B cell (primary cell): ENCODE measurements around the gene GPATCH8. TPM values are rescaled to one million over a fixed set of nuclear protein-coding genes. Genes with fewer than 3 reads are reported as not detected.

Experiments
- ATAC-seq: fragments of 200-7000 bp; cut with Tn5 transposase; one replicate; pipeline ENCODE4 v1.10.0; 2021; ENCODE audit warnings: low read depth, mild to moderate bottlenecking, moderate number of reproducible peaks, moderate library complexity
- CTCF ChIA-PET: fragments of 350-600 bp; sonication (Branson Sonifier 250); formaldehyde crosslinking; loops from one replicate; lab custom pipeline; 2021; ENCODE audit warnings: antibody characterized with exemption, inconsistent platforms; lab: Charles Lee
- POLR2A ChIA-PET: fragments of 350-600 bp; sonication (Branson Sonifier 250); formaldehyde crosslinking; loops from one replicate; lab custom pipeline; 2021; ENCODE audit warnings: antibody characterized with exemption; lab: Charles Lee
- DNase-seq: peaks from one replicate; pipeline ENCODE4 v3.0.0; 2013
- H2AFZ ChIP-seq: 2 replicates; pipeline ENCODE4 v1.6.1; 2012; ENCODE audit warnings: mild to moderate bottlenecking, low read depth, low read length; ENCODE audit not compliant: insufficient read depth, poor library complexity, severe bottlenecking
- H3K27ac ChIP-seq, 2 donors: 1 replicate in 1 of 2; 2 replicates in 1 of 2; pipeline ENCODE4 v1.5.1; 2012 to 2013; ENCODE audit warnings: low read length in 2 of 2, mild to moderate bottlenecking in 2 of 2, moderate library complexity in 1 of 2
- H3K27me3 ChIP-seq, 4 experiments: fragments of 200-600 bp in 1 of 4; sonication (generic) in 1 of 4; replicated peaks in 1 of 4; 1 replicate in 2 of 4; 2 replicates in 2 of 4; pipeline versions ENCODE4 v1.6.1 to v1.7.0; 2013 to 2016; ENCODE audit warnings: low read length in 3 of 4, mild to moderate bottlenecking in 2 of 4, mixed read lengths in 1 of 4, moderate library complexity in 1 of 4; ENCODE audit not compliant: insufficient read depth in 4 of 4, control insufficient read depth in 3 of 4; ENCODE audit errors: control extremely low read depth in 1 of 4
- H3K36me3 ChIP-seq, 2 experiments: replicated peaks in 1 of 2; 1 replicate in 1 of 2; 2 replicates in 1 of 2; pipeline versions ENCODE4 v1.6.1 to v1.7.1; 2013; ENCODE audit warnings: low read length in 1 of 2; ENCODE audit not compliant: insufficient read depth in 2 of 2, control insufficient read depth in 1 of 2; ENCODE audit errors: control extremely low read depth in 1 of 2, extremely low read depth in 1 of 2
- H3K4me1 ChIP-seq, 2 donors: fragments of 200-600 bp in 1 of 2; sonication (generic) in 1 of 2; 1 replicate in 1 of 2; 2 replicates in 1 of 2; pipeline versions ENCODE4 v1.5.1 to v1.6.1; 2013 to 2017; ENCODE audit warnings: low read length in 2 of 2; ENCODE audit not compliant: control insufficient read depth in 2 of 2, insufficient read depth in 2 of 2
- H3K4me2 ChIP-seq: replicated peaks from 2 replicates; pipeline ENCODE3; 2012; ENCODE audit warnings: mild to moderate bottlenecking, low read depth, low read length; ENCODE audit not compliant: poor library complexity, severe bottlenecking
- H3K4me3 ChIP-seq, 5 experiments: fragments of 200-600 bp in 1 of 5; sonication (generic) in 1 of 5; 1 replicate in 3 of 5; 2 replicates in 2 of 5; pipeline versions ENCODE4 v1.5.1 to v1.7.0; 2011 to 2016; ENCODE audit warnings: low read length in 4 of 5, mild to moderate bottlenecking in 4 of 5, low read depth in 2 of 5, control low read depth in 1 of 5, moderate library complexity in 1 of 5; ENCODE audit not compliant: insufficient read depth in 1 of 5; ENCODE audit errors: control extremely low read depth in 1 of 5, extremely low read depth in 1 of 5
- H3K79me2 ChIP-seq: fragments of 200-600 bp; sonication (generic); one replicate; pipeline ENCODE4 v1.6.0; 2016; ENCODE audit warnings: low read length; ENCODE audit not compliant: control insufficient read depth, insufficient read depth
- H3K9ac ChIP-seq: fragments of 200-600 bp; sonication (generic); 2 replicates; pipeline ENCODE4 v1.6.1; 2017; ENCODE audit warnings: mild to moderate bottlenecking, low read length, moderate library complexity
- H3K9me3 ChIP-seq, 3 donors: one replicate each; pipeline versions ENCODE4 v1.6.1 to v1.7.1; 2013; ENCODE audit warnings: low read length in 2 of 3; ENCODE audit not compliant: control insufficient read depth in 2 of 3, insufficient read depth in 1 of 3; ENCODE audit errors: control extremely low read depth in 1 of 3
- H4K20me1 ChIP-seq: 2 replicates; pipeline ENCODE4 v1.6.0; 2012; ENCODE audit warnings: mild to moderate bottlenecking, low read length; ENCODE audit not compliant: insufficient read depth, control insufficient read depth, poor library complexity, severe bottlenecking
- H3K27ac Mint-ChIP-seq: one replicate; pipeline ENCODE4 v1.8.0; 2021; ENCODE audit warnings: mixed read lengths
- H3K27me3 Mint-ChIP-seq: one replicate; pipeline ENCODE4 v1.8.0; 2021; ENCODE audit warnings: mixed read lengths
- H3K4me1 Mint-ChIP-seq: one replicate; pipeline ENCODE4 v1.8.0; 2021; ENCODE audit warnings: mixed read lengths
- H3K4me3 Mint-ChIP-seq: one replicate; pipeline ENCODE4 v1.8.0; 2021; ENCODE audit warnings: mixed read lengths
- H3K9me3 Mint-ChIP-seq: one replicate; pipeline ENCODE4 v1.8.0; 2022; ENCODE audit warnings: mixed read lengths; ENCODE audit not compliant: insufficient read depth
- CTCF ChIP-seq: fragments of 200-600 bp; IDR thresholded peaks from one replicate; pipeline ENCODE4 v1.8.0; 2022; ENCODE audit warnings: antibody characterized with exemption, mild to moderate bottlenecking
- EZH2 ChIP-seq: IDR thresholded peaks from 2 replicates; pipeline ENCODE4 v1.6.1; 2012; ENCODE audit warnings: borderline replicate concordance, low read depth, mild to moderate bottlenecking, moderate library complexity, low read length; ENCODE audit not compliant: insufficient read depth, poor library complexity, severe bottlenecking
- WGBS: methylation state at CpG from one replicate; pipeline ENCODE4 v1.1.5; 2013; ENCODE audit warnings: missing lambda C conversion rate; ENCODE audit not compliant: insufficient coverage; 5-methylcytosine and 5-hydroxymethylcytosine counted together
- intact Hi-C: fragments of 100-400 bp; cut with micrococcal nuclease; formaldehyde crosslinking; loops from one replicate; pipeline ENCODE4 v1.10.0; 2022
- polyA plus RNA-seq: library from polyadenylated mRNA; depleted of rRNA; stranded (reverse); fragments of >200 nt; gene quantifications from 2 replicates; pipeline ENCODE4 v1.2.3, GENCODE V29; 2012
- total RNA-seq, 2 donors: library from RNA; stranded (reverse); fragments of 120-200 nt in 1 of 2; gene quantifications; 1 replicate in 1 of 2; 2 replicates in 1 of 2; pipeline versions ENCODE4 v1.2.3 to v1.2.4, GENCODE V29; 2013 to 2022

GPATCH8 gene
- total and polyA plus RNA-seq, 2 donors (not counting 1 experiment from before 2014, with no cell fraction given), result 28.3 to 83.4 TPM

GRCh38 chr17:44473367-44473766, 29.8 kb downstream of the GPATCH8 start:
- Histone ChIP-seq H4K20me1 (peaks cover 68% of the 10 kb centered on the region), H3K9me3 (no peaks in the 10 kb centered on the region), H2AFZ (no peak overlapping the region), H3K79me2 (peaks cover 84% of the 10 kb centered on the region), H3K4me1 (no peaks in the 10 kb centered on the region), H3K4me2 (no peak overlapping the region), H3K4me3 (no peak overlapping the region), H3K27ac (no peak overlapping the region), H3K27me3 (no peaks in the 10 kb centered on the region), H3K9ac (no peak overlapping the region), H3K36me3 (peaks cover 0 to 13% of the 10 kb centered on the region in 2 experiments)
- H3K4me3 Mint-ChIP-seq, result no peak overlapping the region
- H3K4me1 Mint-ChIP-seq, result peaks cover 8% of the 10 kb centered on the region
- no peak for ATAC-seq
- no peaks in the 10 kb centered on the region for H3K27me3 Mint-ChIP-seq
- H3K9me3 Mint-ChIP-seq, result no peaks in the 10 kb centered on the region
- ChIA-PET POLR2A (interaction anchor here (0.6 kb wide), 1 partner anchor 19 kb away, joined by 3 read pairs; no protein-coding TSS in a partner anchor), CTCF (no interaction called here)
- 90% methylated on average over 5 of the region's 6 CpGs for WGBS
- intact Hi-C loops, result no loop called here
- no peak for TF ChIP-seq CTCF
- TF ChIP-seq EZH2, result no peak
- H3K27ac Mint-ChIP-seq, result no peak overlapping the region
- no peak for DNase-seq

GRCh38 chr17:44469676-44470075, 33.5 kb downstream of the GPATCH8 start:
- H3K9me3 Mint-ChIP-seq, result no peaks in the 10 kb centered on the region
- H3K4me1 Mint-ChIP-seq, result peaks cover 26% of the 10 kb centered on the region
- intact Hi-C loops, result no loop called here
- H3K4me1 ChIP-seq, result no peaks in the 10 kb centered on the region
- H3K9ac ChIP-seq, result no peak overlapping the region
- no peaks in the 10 kb centered on the region for H3K27me3 ChIP-seq
- TF ChIP-seq EZH2 (no peak), CTCF (no peak)
- H2AFZ ChIP-seq, result no peak overlapping the region
- ChIA-PET POLR2A (no interaction called here), CTCF (interaction anchor here (0.7 kb wide), 1 partner anchor 8 kb away, joined by 3 read pairs; no protein-coding TSS in a partner anchor)
- no peak overlapping the region for H3K4me3 ChIP-seq
- 100% methylated on average over 1 of the region's 2 CpGs for WGBS
- no peak overlapping the region for H3K4me3 Mint-ChIP-seq
- no peak overlapping the region for H3K27ac ChIP-seq
- no peak overlapping the region for H3K27ac Mint-ChIP-seq
- ATAC-seq, result no peak
- no peaks in the 10 kb centered on the region for H3K9me3 ChIP-seq
- H3K79me2 ChIP-seq, result peaks cover 70% of the 10 kb centered on the region
- peaks cover 1 to 16% of the 10 kb centered on the region in 2 experiments for H3K36me3 ChIP-seq
- H4K20me1 ChIP-seq, result peaks cover 50% of the 10 kb centered on the region
- H3K27me3 Mint-ChIP-seq, result no peaks in the 10 kb centered on the region
- no peak overlapping the region for H3K4me2 ChIP-seq
- no peak for DNase-seq
